HepG2 (cell line): ENCODE measurements around the gene NUDT21. TPM values are rescaled to one million over a fixed set of nuclear protein-coding genes. Genes with fewer than 3 reads are reported as not detected.

Experiments
- ATF7-NPFF ChIP-seq: sonication (generic); formaldehyde crosslinking; IDR thresholded peaks from 2 replicates; pipeline ENCODE4 v1.8.1; 2023; ENCODE audit warnings: mild to moderate bottlenecking, low read depth, missing genetic modification reagents, moderate library complexity
- GABPB1 ChIP-seq: IDR thresholded peaks from 2 replicates; pipeline ENCODE4 v1.6.1; 2016; ENCODE audit warnings: mild to moderate bottlenecking, missing genetic modification reagents, moderate library complexity, missing compliant biosample characterization
- SAP130 ChIP-seq: IDR thresholded peaks from 2 replicates; pipeline ENCODE4 v1.6.1; 2016; ENCODE audit warnings: low read depth
- ZBTB38 ChIP-seq: sonication (generic); formaldehyde crosslinking; IDR thresholded peaks from 2 replicates; pipeline ENCODE4 v1.5.1; 2020; ENCODE audit warnings: mild to moderate bottlenecking, missing genetic modification reagents
- ZSCAN25 ChIP-seq: sonication (generic); formaldehyde crosslinking; IDR thresholded peaks from 2 replicates; pipeline ENCODE4 v1.8.0; 2022; ENCODE audit warnings: mild to moderate bottlenecking, missing genetic modification reagents
- polyA plus RNA-seq, 8 experiments: library from polyadenylated mRNA; depleted of rRNA in 3 of 8; stranded (reverse) in 7 of 8; unstranded in 1 of 8; fragments of >200 nt; fragmentation: Illumina TruSeq in 4 of 8; extraction: Trizol in 4 of 8; gene quantifications; 2 replicates each; pipeline versions ENCODE4 v1.2.1 to v1.2.3, GENCODE V29; 2011 to 2016; ENCODE audit warnings: low read depth in 4 of 8, missing spikeins in 1 of 8, mixed read lengths in 1 of 8; ENCODE audit not compliant: insufficient read depth in 1 of 8
- total RNA-seq, 5 experiments: library from RNA; depleted of rRNA; stranded (reverse); fragments of >200 nt; fragmentation: Illumina TruSeq; extraction: Trizol; gene quantifications; 2 replicates each; pipeline ENCODE4 v1.2.3, GENCODE V29; 2016; ENCODE audit warnings: low read depth in 1 of 5
- TF ChIP-seq, protein P1 (sequence below): sonication (generic); formaldehyde crosslinking; IDR thresholded peaks from 2 replicates; pipeline ENCODE4 v1.4.0; 2020; ENCODE audit warnings: missing genetic modification reagents, borderline replicate concordance
- TF ChIP-seq, protein P2 (sequence below): sonication (generic); formaldehyde crosslinking; IDR thresholded peaks from 2 replicates; pipeline ENCODE4 v1.5.1; 2020; ENCODE audit warnings: missing genetic modification reagents, mild to moderate bottlenecking, borderline replicate concordance
- TF ChIP-seq, protein P3 (sequence below): sonication (generic); formaldehyde crosslinking; IDR thresholded peaks from 2 replicates; pipeline ENCODE4 v1.5.1; 2020; ENCODE audit warnings: mild to moderate bottlenecking, missing genetic modification reagents, moderate library complexity
- TF ChIP-seq, protein P4 (sequence below): sonication (generic); formaldehyde crosslinking; IDR thresholded peaks from 2 replicates; pipeline ENCODE4 v1.5.1; 2020; ENCODE audit warnings: missing genetic modification reagents, mild to moderate bottlenecking, borderline replicate concordance
- TF ChIP-seq, protein P5 (sequence below): IDR thresholded peaks from 2 replicates; pipeline ENCODE4 v1.6.1; 2012; ENCODE audit warnings: low read depth, low read length, improper control_type of control experiment

NUDT21 gene
- total and polyA plus RNA-seq, 2 of the 13 experiments (the other 11 are each of a cell fraction or from before 2014, with no cell fraction given), result 177 to 210 TPM

DNA sequence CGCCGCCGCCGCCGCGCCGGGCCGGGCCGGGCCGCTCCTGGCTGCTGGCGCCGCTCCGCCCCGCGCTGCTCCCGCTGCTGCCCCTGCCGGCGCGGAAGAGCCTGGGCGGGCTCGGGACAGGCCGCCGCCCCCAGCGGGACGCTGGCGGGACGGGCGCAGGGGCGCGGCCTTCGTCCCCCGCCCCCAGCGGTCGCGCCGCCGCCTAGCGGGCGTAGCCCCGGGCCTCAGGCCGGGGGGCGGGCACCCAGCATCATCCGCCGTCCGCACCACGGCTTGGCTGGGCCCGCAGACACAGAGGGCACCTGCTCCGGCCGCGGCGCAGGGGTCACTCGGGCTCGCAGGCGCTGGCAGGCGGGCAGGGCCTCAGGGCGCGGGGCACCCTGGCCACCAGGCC, 25.7 kb downstream of the NUDT21 start, which contains the start of gene AMFR (continued):
- TF ChIP-seq, protein P1, sequence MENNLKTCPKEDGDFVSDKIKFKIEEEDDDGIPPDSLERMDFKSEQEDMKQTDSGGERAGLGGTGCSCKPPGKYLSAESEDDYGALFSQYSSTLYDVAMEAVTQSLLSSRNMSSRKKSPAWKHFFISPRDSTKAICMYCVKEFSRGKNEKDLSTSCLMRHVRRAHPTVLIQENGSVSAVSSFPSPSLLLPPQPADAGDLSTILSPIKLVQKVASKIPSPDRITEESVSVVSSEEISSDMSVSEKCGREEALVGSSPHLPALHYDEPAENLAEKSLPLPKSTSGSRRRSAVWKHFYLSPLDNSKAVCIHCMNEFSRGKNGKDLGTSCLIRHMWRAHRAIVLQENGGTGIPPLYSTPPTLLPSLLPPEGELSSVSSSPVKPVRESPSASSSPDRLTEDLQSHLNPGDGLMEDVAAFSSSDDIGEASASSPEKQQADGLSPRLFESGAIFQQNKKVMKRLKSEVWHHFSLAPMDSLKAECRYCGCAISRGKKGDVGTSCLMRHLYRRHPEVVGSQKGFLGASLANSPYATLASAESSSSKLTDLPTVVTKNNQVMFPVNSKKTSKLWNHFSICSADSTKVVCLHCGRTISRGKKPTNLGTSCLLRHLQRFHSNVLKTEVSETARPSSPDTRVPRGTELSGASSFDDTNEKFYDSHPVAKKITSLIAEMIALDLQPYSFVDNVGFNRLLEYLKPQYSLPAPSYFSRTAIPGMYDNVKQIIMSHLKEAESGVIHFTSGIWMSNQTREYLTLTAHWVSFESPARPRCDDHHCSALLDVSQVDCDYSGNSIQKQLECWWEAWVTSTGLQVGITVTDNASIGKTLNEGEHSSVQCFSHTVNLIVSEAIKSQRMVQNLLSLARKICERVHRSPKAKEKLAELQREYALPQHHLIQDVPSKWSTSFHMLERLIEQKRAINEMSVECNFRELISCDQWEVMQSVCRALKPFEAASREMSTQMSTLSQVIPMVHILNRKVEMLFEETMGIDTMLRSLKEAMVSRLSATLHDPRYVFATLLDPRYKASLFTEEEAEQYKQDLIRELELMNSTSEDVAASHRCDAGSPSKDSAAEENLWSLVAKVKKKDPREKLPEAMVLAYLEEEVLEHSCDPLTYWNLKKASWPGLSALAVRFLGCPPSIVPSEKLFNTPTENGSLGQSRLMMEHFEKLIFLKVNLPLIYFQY, result peak; percentile 18; the same call in 1 of the 2 replicates
- TF ChIP-seq ZSCAN25 (CRISPR knock-in tag) (peak; percentile 53; the same call in 1 of the 2 replicates), SAP130 (CRISPR knock-in tag) (peak; percentile 50; the same call in 1 of the 2 replicates), ATF7-NPFF (0 out of 2 replicates have a peak, but pooled peaks have one; percentile 26), GABPB1 (peak; percentile 55; the same call in 1 of the 2 replicates), ZBTB38 (0 out of 2 replicates have a peak, but pooled peaks have one; percentile 44)
- TF ChIP-seq, protein P2, sequence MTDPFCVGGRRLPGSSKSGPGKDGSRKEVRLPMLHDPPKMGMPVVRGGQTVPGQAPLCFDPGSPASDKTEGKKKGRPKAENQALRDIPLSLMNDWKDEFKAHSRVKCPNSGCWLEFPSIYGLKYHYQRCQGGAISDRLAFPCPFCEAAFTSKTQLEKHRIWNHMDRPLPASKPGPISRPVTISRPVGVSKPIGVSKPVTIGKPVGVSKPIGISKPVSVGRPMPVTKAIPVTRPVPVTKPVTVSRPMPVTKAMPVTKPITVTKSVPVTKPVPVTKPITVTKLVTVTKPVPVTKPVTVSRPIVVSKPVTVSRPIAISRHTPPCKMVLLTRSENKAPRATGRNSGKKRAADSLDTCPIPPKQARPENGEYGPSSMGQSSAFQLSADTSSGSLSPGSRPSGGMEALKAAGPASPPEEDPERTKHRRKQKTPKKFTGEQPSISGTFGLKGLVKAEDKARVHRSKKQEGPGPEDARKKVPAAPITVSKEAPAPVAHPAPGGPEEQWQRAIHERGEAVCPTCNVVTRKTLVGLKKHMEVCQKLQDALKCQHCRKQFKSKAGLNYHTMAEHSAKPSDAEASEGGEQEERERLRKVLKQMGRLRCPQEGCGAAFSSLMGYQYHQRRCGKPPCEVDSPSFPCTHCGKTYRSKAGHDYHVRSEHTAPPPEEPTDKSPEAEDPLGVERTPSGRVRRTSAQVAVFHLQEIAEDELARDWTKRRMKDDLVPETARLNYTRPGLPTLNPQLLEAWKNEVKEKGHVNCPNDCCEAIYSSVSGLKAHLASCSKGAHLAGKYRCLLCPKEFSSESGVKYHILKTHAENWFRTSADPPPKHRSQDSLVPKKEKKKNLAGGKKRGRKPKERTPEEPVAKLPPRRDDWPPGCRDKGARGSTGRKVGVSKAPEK (CRISPR knock-in tag), result no peak
- TF ChIP-seq, protein P3, sequence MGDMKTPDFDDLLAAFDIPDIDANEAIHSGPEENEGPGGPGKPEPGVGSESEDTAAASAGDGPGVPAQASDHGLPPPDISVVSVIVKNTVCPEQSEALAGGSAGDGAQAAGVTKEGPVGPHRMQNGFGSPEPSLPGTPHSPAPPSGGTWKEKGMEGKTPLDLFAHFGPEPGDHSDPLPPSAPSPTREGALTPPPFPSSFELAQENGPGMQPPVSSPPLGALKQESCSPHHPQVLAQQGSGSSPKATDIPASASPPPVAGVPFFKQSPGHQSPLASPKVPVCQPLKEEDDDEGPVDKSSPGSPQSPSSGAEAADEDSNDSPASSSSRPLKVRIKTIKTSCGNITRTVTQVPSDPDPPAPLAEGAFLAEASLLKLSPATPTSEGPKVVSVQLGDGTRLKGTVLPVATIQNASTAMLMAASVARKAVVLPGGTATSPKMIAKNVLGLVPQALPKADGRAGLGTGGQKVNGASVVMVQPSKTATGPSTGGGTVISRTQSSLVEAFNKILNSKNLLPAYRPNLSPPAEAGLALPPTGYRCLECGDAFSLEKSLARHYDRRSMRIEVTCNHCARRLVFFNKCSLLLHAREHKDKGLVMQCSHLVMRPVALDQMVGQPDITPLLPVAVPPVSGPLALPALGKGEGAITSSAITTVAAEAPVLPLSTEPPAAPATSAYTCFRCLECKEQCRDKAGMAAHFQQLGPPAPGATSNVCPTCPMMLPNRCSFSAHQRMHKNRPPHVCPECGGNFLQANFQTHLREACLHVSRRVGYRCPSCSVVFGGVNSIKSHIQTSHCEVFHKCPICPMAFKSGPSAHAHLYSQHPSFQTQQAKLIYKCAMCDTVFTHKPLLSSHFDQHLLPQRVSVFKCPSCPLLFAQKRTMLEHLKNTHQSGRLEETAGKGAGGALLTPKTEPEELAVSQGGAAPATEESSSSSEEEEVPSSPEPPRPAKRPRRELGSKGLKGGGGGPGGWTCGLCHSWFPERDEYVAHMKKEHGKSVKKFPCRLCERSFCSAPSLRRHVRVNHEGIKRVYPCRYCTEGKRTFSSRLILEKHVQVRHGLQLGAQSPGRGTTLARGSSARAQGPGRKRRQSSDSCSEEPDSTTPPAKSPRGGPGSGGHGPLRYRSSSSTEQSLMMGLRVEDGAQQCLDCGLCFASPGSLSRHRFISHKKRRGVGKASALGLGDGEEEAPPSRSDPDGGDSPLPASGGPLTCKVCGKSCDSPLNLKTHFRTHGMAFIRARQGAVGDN (CRISPR knock-in tag), result peak; percentile 59; the same call in 1 of the 2 replicates
- TF ChIP-seq, protein P4, sequence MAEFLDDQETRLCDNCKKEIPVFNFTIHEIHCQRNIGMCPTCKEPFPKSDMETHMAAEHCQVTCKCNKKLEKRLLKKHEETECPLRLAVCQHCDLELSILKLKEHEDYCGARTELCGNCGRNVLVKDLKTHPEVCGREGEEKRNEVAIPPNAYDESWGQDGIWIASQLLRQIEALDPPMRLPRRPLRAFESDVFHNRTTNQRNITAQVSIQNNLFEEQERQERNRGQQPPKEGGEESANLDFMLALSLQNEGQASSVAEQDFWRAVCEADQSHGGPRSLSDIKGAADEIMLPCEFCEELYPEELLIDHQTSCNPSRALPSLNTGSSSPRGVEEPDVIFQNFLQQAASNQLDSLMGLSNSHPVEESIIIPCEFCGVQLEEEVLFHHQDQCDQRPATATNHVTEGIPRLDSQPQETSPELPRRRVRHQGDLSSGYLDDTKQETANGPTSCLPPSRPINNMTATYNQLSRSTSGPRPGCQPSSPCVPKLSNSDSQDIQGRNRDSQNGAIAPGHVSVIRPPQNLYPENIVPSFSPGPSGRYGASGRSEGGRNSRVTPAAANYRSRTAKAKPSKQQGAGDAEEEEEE (CRISPR knock-in tag), result no peak
- TF ChIP-seq, protein P5, sequence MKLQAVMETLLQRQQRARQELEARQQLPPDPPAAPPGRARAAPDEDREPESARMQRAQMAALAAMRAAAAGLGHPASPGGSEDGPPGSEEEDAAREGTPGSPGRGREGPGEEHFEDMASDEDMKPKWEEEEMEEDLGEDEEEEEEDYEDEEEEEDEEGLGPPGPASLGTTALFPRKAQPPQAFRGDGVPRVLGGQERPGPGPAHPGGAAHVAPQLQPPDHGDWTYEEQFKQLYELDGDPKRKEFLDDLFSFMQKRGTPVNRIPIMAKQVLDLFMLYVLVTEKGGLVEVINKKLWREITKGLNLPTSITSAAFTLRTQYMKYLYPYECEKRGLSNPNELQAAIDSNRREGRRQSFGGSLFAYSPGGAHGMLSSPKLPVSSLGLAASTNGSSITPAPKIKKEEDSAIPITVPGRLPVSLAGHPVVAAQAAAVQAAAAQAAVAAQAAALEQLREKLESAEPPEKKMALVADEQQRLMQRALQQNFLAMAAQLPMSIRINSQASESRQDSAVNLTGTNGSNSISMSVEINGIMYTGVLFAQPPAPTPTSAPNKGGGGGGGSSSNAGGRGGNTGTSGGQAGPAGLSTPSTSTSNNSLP, result no peak
